Measurements from ENCODE around the gene DNMBP.

DNA sequence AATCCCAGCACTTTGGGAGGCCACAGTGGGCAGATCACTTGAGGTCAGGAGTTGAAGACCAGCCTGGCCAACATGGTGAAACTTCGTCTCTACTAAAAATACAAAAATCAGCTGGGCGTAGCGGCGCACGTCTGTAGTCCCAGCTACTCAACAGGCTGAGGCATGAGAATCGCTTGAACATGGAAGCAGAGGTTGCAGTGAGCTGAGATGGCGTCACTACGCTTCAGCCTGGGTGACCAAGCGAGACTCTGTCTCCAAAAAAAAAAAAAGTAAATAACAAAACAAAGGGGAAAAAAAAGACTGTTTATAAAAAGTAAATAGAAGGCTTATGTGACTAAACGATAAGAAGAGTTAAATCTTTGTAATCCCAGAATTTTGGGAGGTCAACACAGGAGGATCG, 15.0 kb upstream of the DNMBP start:
- TF ChIP-seq SUZ12 (IDR thresholded peaks at IDR 0.05; ENCODE audit: extremely low read depth, insufficient read depth, insufficient read length), result no peak
- TF ChIP-seq YY1 (IDR thresholded peaks at IDR 0.05; ENCODE audit: insufficient read depth, insufficient read length), result no peak

All from NT2/D1 (cell line).